ENCODE results near the gene MANF.
A peak's percentile ranks its signal among the peaks of the same experiment; 100 is the strongest.

The MANF gene

GRCh38 chr3:51426921-51427320 lies 41.8 kb downstream of the MANF start:
- peaks cover 40% of the 10 kb centered on the region for H3K36me3 Mint-ChIP-seq
- no peaks in the 10 kb centered on the region for H3K9me3 Mint-ChIP-seq
- no peak for ATAC-seq
- H3K27me3 Mint-ChIP-seq, result no peaks in the 10 kb centered on the region
- no peak overlapping the region for H3K27ac Mint-ChIP-seq
- H3K4me1 Mint-ChIP-seq, result no peaks in the 10 kb centered on the region
- H3K4me3 Mint-ChIP-seq, result no peak overlapping the region

- H3K4me1 Mint-ChIP-seq, result no peaks in the 10 kb centered on the region
- H3K27ac Mint-ChIP-seq, result no peak overlapping the region
- no peak for ATAC-seq
- no peak overlapping the region for H3K4me3 Mint-ChIP-seq
- H3K27me3 Mint-ChIP-seq, result no peaks in the 10 kb centered on the region
- peaks cover 38% of the 10 kb centered on the region for H3K36me3 Mint-ChIP-seq
- H3K9me3 Mint-ChIP-seq, result no peaks in the 10 kb centered on the region
Measured at GRCh38 chr3:51429138-51429537, 44.0 kb downstream of the MANF start.

- Mint-ChIP-seq H3K27me3 (no peaks in the 10 kb centered on the region), H3K4me1 (peaks cover 9% of the 10 kb centered on the region), H3K4me3 (no peak overlapping the region), H3K9me3 (no peaks in the 10 kb centered on the region), H3K27ac (no peak overlapping the region), H3K36me3 (peaks cover 40% of the 10 kb centered on the region)
- ATAC-seq, result no peak
Measured at GRCh38 chr3:51434110-51434509, 49.0 kb downstream of the MANF start.

GRCh38 chr3:51434746-51435327 lies 49.7 kb downstream of the MANF start:
- Mint-ChIP-seq H3K4me1 (peaks cover 9% of the 10 kb centered on the region), H3K4me3 (no peak overlapping the region), H3K36me3 (peaks cover 35% of the 10 kb centered on the region), H3K9me3 (no peaks in the 10 kb centered on the region), H3K27me3 (no peaks in the 10 kb centered on the region), H3K27ac (no peak overlapping the region)
- peak; percentile 71 for ATAC-seq

- Mint-ChIP-seq H3K36me3 (peaks cover 47% of the 10 kb centered on the region), H3K27me3 (no peaks in the 10 kb centered on the region), H3K9me3 (no peaks in the 10 kb centered on the region), H3K4me3 (no peak overlapping the region), H3K27ac (no peak overlapping the region), H3K4me1 (peaks cover 9% of the 10 kb centered on the region)
- ATAC-seq, result no peak
Measured at GRCh38 chr3:51436998-51437639, 52.0 kb downstream of the MANF start.
